GM21723 (cell line): Measurements from ENCODE around the gene SF3B6.

ENCODE experiments used
- ATAC-seq: cut with Tn5 transposase; IDR thresholded peaks from one replicate; pipeline ENCODE4 v1.9.1; 2021; ENCODE audit warnings: mild to moderate bottlenecking, moderate library complexity; ENCODE audit not compliant: unreplicated experiment

SF3B6 gene

DNA sequence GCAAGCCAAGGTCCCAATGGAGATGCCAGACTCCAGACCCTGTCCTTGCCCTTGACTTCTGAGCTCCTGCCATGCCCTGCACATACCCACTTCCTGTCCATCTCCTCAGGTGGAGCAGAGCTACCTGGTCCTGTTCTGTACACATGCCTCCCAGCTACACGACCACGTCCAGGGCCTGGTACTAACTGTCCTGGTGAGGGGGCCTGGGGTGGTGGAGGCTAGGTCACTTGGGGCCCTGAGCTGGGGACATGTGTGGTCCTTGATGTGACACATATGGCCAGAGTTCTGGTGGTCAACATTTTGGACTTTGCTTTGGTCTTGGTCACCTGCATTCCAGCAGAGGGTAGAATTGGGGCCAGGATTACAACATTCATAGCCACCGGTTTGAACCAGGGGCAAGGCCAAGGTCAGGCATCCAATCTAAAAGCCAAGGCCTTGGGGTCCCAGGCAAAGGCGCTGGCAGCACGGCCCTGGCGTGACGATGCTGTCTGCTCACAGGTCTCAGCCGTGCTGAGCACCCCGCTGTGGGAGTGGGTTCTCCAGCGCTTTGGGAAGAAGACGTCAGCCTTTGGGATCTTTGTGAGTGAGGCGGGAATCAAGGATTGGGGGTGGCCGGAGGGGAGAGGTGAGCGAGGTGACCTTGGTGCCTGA, 53.7 kb downstream of the SF3B6 start:
- ATAC-seq = no peak

DNA sequence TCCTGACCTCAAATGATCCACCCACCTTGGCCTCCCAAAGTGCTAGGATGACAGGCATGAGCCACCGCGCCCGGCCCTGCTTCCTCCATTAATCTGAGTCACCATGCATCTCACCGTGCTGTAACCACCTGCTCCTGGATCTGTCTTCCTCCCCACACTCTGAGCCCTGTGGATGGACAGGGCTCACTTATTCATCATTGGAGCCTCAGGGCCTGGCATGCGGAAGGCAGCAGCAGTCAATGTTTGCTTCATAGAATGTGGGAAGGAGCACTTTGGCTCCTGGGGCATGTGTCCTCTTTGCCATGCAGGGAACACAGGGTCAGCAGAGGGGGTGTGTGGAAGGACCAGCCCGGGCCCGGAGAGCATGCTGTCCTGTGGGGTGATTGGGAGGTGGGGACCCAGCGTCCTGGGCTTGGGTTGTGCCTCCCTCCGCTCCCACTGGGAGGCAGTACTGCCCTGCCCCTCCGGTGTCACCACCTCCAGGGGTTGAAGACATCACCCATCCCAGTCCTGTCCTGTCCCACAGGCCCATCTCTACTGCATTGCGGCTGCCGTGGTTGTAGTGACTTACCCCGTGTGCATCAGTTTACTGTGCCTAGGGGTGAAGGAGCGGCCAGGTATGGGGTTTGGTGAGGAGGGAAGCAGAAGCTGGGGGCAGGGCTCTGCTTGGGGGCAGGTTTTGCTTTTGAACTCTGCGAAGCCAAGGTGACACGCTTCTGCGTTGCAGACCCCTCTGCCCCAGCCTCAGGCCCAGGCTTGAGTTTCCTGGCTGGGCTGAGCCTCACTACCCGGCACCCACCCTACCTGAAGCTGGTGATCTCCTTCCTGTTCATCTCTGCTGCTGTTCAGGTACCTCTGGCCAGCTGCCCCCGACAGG, 54.8 kb downstream of the SF3B6 start:
- no peak for ATAC-seq

DNA sequence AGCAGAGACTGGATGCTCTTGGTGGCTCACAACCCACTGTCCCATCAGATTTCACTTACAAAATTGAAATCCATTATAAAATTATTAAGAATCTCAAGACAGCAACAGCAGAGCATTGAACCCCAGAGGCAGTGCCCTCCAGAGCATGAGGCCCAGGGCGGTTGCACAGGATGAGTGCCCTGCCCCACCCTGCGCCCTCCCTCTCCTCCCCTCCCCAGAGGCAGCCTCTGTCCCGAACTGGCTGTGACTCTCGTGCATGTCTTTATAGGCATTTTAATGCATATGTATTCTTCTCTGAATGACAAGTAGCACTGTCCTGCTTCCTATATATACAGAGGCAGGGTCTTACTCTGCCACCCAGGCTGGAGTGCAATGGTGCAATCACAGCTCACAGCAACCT, 55.9 kb downstream of the SF3B6 start:
- ATAC-seq = no peak

DNA sequence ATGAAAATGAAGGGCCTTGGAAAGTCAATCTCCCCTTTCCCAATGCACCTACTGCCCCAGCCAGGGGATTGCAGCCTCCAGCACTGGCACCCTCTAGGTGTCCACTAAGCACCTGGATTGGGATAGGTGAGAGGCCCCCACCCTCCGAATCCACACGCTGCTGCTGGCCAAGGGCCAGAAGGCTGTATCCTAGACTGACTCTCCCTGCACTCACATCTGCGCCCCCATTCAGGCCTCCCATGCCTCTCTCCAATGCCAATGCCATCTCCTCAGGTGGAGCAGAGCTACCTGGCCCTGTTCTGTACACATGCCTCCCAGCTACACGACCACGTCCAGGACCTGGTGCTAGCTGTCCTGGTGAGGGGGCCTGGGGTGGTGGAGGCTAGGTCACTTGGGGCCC, 56.4 kb downstream of the SF3B6 start:
- no peak for ATAC-seq

DNA sequence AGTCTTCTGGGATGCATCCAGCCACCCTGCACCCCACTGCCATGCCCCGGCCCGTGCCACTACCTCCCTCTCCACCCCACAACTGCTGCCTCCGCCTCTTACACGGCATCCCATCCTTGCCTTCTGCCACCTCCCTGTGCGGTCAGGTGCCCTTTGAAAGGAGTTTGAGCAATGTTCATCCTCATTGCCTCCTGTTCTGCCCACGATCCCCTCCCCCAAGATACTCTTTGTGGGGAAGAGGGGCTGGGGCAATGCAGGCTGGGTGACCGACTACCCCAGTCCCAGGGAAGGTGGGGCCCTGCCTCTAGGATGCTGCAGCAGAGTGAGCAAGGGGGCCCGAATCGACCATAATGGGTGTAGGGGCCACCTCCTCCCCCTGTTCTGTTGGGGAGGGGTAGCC, 57.9 kb downstream of the SF3B6 start:
- no peak for ATAC-seq

DNA sequence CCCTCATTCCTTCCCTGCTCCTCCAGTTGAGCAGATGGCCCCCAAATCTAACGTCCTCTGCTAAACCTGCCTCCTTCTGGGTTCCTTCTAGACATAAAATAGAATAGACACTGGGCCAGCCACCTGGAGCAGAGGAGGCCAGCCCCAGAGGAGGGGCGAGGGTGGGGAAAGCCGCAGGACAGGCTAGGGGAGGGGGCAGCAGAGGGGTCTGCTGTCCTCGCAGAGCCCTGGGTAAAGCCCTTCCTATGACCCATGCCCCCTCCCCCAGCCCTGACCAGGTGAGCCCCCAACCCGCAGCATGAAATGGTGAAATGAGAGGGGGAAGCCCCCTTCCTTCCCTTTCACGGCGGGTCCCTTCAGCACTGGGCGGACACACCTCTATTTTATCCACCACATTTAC, 58.4 kb downstream of the SF3B6 start:
- ATAC-seq = no peak
